HEK293 (cell line): ENCODE results near the gene PRR35.

Experiments
- MZF1 ChIP-seq: fragments of 450-650 bp; formaldehyde crosslinking; IDR thresholded peaks from 2 replicates; pipeline ENCODE4 v1.5.1; 2017; ENCODE audit warnings: missing biosample characterization, missing genetic modification characterization, borderline replicate concordance
- TF ChIP-seq, protein P1 (sequence below): fragments of 450-650 bp; formaldehyde crosslinking; IDR thresholded peaks from 2 replicates; pipeline ENCODE4 v1.5.1; 2016; ENCODE audit warnings: missing biosample characterization, missing genetic modification characterization

- TF ChIP-seq, protein P1, sequence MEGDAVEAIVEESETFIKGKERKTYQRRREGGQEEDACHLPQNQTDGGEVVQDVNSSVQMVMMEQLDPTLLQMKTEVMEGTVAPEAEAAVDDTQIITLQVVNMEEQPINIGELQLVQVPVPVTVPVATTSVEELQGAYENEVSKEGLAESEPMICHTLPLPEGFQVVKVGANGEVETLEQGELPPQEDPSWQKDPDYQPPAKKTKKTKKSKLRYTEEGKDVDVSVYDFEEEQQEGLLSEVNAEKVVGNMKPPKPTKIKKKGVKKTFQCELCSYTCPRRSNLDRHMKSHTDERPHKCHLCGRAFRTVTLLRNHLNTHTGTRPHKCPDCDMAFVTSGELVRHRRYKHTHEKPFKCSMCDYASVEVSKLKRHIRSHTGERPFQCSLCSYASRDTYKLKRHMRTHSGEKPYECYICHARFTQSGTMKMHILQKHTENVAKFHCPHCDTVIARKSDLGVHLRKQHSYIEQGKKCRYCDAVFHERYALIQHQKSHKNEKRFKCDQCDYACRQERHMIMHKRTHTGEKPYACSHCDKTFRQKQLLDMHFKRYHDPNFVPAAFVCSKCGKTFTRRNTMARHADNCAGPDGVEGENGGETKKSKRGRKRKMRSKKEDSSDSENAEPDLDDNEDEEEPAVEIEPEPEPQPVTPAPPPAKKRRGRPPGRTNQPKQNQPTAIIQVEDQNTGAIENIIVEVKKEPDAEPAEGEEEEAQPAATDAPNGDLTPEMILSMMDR (tag by site-specific recombination) = no peak
- no peak for TF ChIP-seq MZF1 (tag by site-specific recombination)
Measured at GRCh38 chr16:578232-578869, 18.2 kb downstream of the PRR35 start.
